CD8-positive, alpha-beta memory T cell (primary cell): Measurements from ENCODE around the gene FMNL2. TPM values are rescaled to one million over a fixed set of nuclear protein-coding genes. Genes with fewer than 3 reads are reported as not detected.

Experiments
- polyA plus RNA-seq: library from polyadenylated mRNA; unstranded; fragments of 300-500 nt; fragmentation: Illumina TruSeq; gene quantifications from one replicate; pipeline ENCODE4 v1.2.3, GENCODE V29; 2021
- total RNA-seq, 2 experiments: library from RNA; stranded (reverse); gene quantifications; one replicate each; pipeline ENCODE4 v1.2.3, GENCODE V29; 2021

Gene FMNL2
- total and polyA plus RNA-seq, 3 experiments from 2014 or later: 0.05 to 0.59 (median 0.58) TPM

Other genes starting within 250 kb of the FMNL2 start
- under 1 TPM; 0.18 to 0.20 TPM for gene CACNB4, start 236.1 kb upstream of the FMNL2 start, total RNA-seq
- gene CACNB4, start 236.1 kb upstream of the FMNL2 start, polyA plus RNA-seq: not detected
- gene STAM2, start 159.4 kb upstream of the FMNL2 start, total RNA-seq: 10 to 100 TPM; 19.6 to 19.8 TPM
- 3.7 TPM for gene STAM2, start 159.4 kb upstream of the FMNL2 start, polyA plus RNA-seq